ENCODE measurements around the gene SLC12A8.
A peak's percentile ranks its signal among the peaks of the same experiment; 100 is the strongest.

Gene SLC12A8

GRCh38 chr3:125207949-125208568 is 4.5 kb downstream of the SLC12A8 start:
- TF ChIP-seq, protein P1, sequence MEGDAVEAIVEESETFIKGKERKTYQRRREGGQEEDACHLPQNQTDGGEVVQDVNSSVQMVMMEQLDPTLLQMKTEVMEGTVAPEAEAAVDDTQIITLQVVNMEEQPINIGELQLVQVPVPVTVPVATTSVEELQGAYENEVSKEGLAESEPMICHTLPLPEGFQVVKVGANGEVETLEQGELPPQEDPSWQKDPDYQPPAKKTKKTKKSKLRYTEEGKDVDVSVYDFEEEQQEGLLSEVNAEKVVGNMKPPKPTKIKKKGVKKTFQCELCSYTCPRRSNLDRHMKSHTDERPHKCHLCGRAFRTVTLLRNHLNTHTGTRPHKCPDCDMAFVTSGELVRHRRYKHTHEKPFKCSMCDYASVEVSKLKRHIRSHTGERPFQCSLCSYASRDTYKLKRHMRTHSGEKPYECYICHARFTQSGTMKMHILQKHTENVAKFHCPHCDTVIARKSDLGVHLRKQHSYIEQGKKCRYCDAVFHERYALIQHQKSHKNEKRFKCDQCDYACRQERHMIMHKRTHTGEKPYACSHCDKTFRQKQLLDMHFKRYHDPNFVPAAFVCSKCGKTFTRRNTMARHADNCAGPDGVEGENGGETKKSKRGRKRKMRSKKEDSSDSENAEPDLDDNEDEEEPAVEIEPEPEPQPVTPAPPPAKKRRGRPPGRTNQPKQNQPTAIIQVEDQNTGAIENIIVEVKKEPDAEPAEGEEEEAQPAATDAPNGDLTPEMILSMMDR (IDR thresholded peaks at IDR 0.05; ENCODE audit: low read depth, low read length): no peak
- no peak for DNase-seq (ENCODE audit: extremely low read depth, low read depth)

GRCh38 chr3:125207507-125207906 is 5.0 kb downstream of the SLC12A8 start:
- TF ChIP-seq, protein P1 (IDR thresholded peaks at IDR 0.05; ENCODE audit: low read depth, low read length): no peak
- no peak for DNase-seq (ENCODE audit: extremely low read depth, low read depth)

DNA sequence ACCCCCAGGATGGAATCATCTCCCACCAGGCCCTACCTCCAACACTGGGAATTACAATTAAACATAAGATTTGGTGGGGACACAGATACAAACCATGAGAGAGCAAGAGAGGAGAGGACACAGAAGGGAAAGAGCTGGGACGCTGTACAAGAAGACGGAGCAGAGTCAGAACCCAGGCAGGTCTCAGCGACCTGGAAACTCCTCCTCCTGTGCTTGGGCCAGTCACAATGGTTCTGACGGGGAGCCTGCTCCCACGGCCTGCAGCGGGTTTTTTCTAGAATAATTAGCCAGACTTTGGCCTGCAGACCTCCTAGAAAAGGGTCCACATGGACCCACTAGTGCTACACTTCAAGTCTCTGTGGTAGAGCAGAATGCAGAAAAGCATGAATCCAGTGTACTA is 5.6 kb downstream of the SLC12A8 start:
- TF ChIP-seq, protein P1 (IDR thresholded peaks at IDR 0.05; ENCODE audit: low read depth, low read length): no peak
- no peak for DNase-seq (ENCODE audit: extremely low read depth, low read depth)

GRCh38 chr3:125203731-125204130 is 8.8 kb downstream of the SLC12A8 start:
- DNase-seq (ENCODE audit: extremely low read depth, low read depth): no peak
- TF ChIP-seq, protein P1 (IDR thresholded peaks at IDR 0.05; ENCODE audit: low read depth, low read length): no peak

- no peak for DNase-seq (ENCODE audit: extremely low read depth, low read depth)
- TF ChIP-seq, protein P1 (IDR thresholded peaks at IDR 0.05; ENCODE audit: low read depth, low read length): no peak
These were observed 10.4 kb downstream of the SLC12A8 start for GRCh38 chr3:125202197-125202596.

DNA sequence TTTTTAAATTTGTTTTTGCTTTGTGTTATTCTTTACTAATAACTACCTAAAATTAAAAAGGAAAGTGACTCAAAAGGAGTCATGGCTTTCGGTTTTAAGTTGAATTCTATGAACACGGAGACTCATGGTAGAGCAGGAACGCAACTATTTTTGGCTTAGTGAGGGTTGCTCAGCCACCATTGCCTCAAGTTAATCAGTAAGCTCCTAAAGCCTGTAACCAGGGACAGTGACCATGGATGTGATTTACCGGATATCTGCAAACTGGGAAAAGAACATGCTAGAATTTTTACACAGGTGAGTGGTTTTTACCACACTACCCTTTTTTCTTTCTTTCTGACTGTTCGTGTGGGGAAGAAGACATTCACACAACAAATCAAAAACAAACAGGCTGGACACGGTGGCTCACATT is 11.8 kb downstream of the SLC12A8 start:
- DNase-seq (ENCODE audit: extremely low read depth, low read depth): no peak
- TF ChIP-seq, protein P1 (IDR thresholded peaks at IDR 0.05; ENCODE audit: low read depth, low read length): no peak

GRCh38 chr3:125194849-125195601 is 17.5 kb downstream of the SLC12A8 start:
- TF ChIP-seq, protein P1 (IDR thresholded peaks at IDR 0.05; ENCODE audit: low read depth, low read length): no peak; the same call in none of the 2 replicates
- peak; percentile 83 for DNase-seq (ENCODE audit: extremely low read depth, low read depth)
